ENCODE results near the gene TAAR2.
"Not testable (repeated sequence)": the region's sequence is repeated elsewhere in the genome, so short reads cannot be mapped to it uniquely, and the experiment has no call there.

Gene TAAR2

GRCh38 chr6:132648828-132649227 is 24.8 kb upstream of the TAAR2 start:
- Histone ChIP-seq H3K4me1 (ENCODE audit: control insufficient read depth, insufficient read depth, low read length) (peaks cover 2% of the 10 kb centered on the region), H3K27me3 (ENCODE audit: control insufficient read depth, insufficient read depth, low read length) (no peaks in the 10 kb centered on the region), H3K36me3 (ENCODE audit: control insufficient read depth, insufficient read depth, low read length) (no peaks in the 10 kb centered on the region), H3K9ac (ENCODE audit: low read depth, low read length) (no peak overlapping the region), H3K9me3 (ENCODE audit: control insufficient read depth, insufficient read depth, low read length) (no peaks in the 10 kb centered on the region), H3K4me3 (ENCODE audit: low read depth, low read length) (no peak overlapping the region)

GRCh38 chr6:132648356-132648755 is 24.3 kb upstream of the TAAR2 start:
- H3K36me3 ChIP-seq (ENCODE audit: control insufficient read depth, insufficient read depth, low read length), result no peaks in the 10 kb centered on the region
- H3K9me3 ChIP-seq (ENCODE audit: control insufficient read depth, insufficient read depth, low read length), result no peaks in the 10 kb centered on the region
- H3K9ac ChIP-seq (ENCODE audit: low read depth, low read length), result no peak overlapping the region
- H3K4me1 ChIP-seq (ENCODE audit: control insufficient read depth, insufficient read depth, low read length), result peaks cover 2% of the 10 kb centered on the region
- H3K27me3 ChIP-seq (ENCODE audit: control insufficient read depth, insufficient read depth, low read length), result no peaks in the 10 kb centered on the region
- H3K4me3 ChIP-seq (ENCODE audit: low read depth, low read length), result no peak overlapping the region

GRCh38 chr6:132643547-132643946 is 19.5 kb upstream of the TAAR2 start:
- Histone ChIP-seq H3K9ac (ENCODE audit: low read depth, low read length) (no peak overlapping the region), H3K4me3 (ENCODE audit: low read depth, low read length) (no peak overlapping the region), H3K27me3 (ENCODE audit: control insufficient read depth, insufficient read depth, low read length) (no peaks in the 10 kb centered on the region), H3K36me3 (ENCODE audit: control insufficient read depth, insufficient read depth, low read length) (no peaks in the 10 kb centered on the region), H3K4me1 (ENCODE audit: control insufficient read depth, insufficient read depth, low read length) (no peaks in the 10 kb centered on the region), H3K9me3 (ENCODE audit: control insufficient read depth, insufficient read depth, low read length) (no peaks in the 10 kb centered on the region)

GRCh38 chr6:132637135-132637534 is 13.1 kb upstream of the TAAR2 start:
- H3K9me3 ChIP-seq (ENCODE audit: control insufficient read depth, insufficient read depth, low read length); H3K4me1 ChIP-seq (ENCODE audit: control insufficient read depth, insufficient read depth, low read length); H3K9ac ChIP-seq (ENCODE audit: low read depth, low read length); H3K27me3 ChIP-seq (ENCODE audit: control insufficient read depth, insufficient read depth, low read length); H3K36me3 ChIP-seq (ENCODE audit: control insufficient read depth, insufficient read depth, low read length); H3K4me3 ChIP-seq (ENCODE audit: low read depth, low read length): not testable (repeated sequence)

- not testable (repeated sequence) for H3K36me3 ChIP-seq (ENCODE audit: control insufficient read depth, insufficient read depth, low read length); H3K27me3 ChIP-seq (ENCODE audit: control insufficient read depth, insufficient read depth, low read length); H3K9ac ChIP-seq (ENCODE audit: low read depth, low read length); H3K9me3 ChIP-seq (ENCODE audit: control insufficient read depth, insufficient read depth, low read length); H3K4me1 ChIP-seq (ENCODE audit: control insufficient read depth, insufficient read depth, low read length); H3K4me3 ChIP-seq (ENCODE audit: low read depth, low read length)
These were observed 11.8 kb upstream of the TAAR2 start for GRCh38 chr6:132635906-132636305.

- not testable (repeated sequence) for H3K4me3 ChIP-seq (ENCODE audit: low read depth, low read length); H3K9ac ChIP-seq (ENCODE audit: low read depth, low read length); H3K9me3 ChIP-seq (ENCODE audit: control insufficient read depth, insufficient read depth, low read length); H3K36me3 ChIP-seq (ENCODE audit: control insufficient read depth, insufficient read depth, low read length); H3K27me3 ChIP-seq (ENCODE audit: control insufficient read depth, insufficient read depth, low read length); H3K4me1 ChIP-seq (ENCODE audit: control insufficient read depth, insufficient read depth, low read length)
These were observed 11.2 kb upstream of the TAAR2 start for GRCh38 chr6:132635288-132635687.

- no peak overlapping the region for H3K4me3 ChIP-seq (ENCODE audit: low read depth, low read length)
- no peaks in the 10 kb centered on the region for H3K27me3 ChIP-seq (ENCODE audit: control insufficient read depth, insufficient read depth, low read length)
- H3K9ac ChIP-seq (ENCODE audit: low read depth, low read length), result no peak overlapping the region
- H3K36me3 ChIP-seq (ENCODE audit: control insufficient read depth, insufficient read depth, low read length), result no peaks in the 10 kb centered on the region
- no peaks in the 10 kb centered on the region for H3K9me3 ChIP-seq (ENCODE audit: control insufficient read depth, insufficient read depth, low read length)
- H3K4me1 ChIP-seq (ENCODE audit: control insufficient read depth, insufficient read depth, low read length), result no peaks in the 10 kb centered on the region
These were observed 10.7 kb upstream of the TAAR2 start for GRCh38 chr6:132634796-132635195.

- H3K27me3 ChIP-seq (ENCODE audit: control insufficient read depth, insufficient read depth, low read length), result no peaks in the 10 kb centered on the region
- H3K9ac ChIP-seq (ENCODE audit: low read depth, low read length), result no peak overlapping the region
- no peaks in the 10 kb centered on the region for H3K9me3 ChIP-seq (ENCODE audit: control insufficient read depth, insufficient read depth, low read length)
These were observed 9.3 kb upstream of the TAAR2 start for GRCh38 chr6:132633362-132633761.

GRCh38 chr6:132623106-132623845 is 799 bp downstream of the TAAR2 start:
- H3K4me1 ChIP-seq (ENCODE audit: control insufficient read depth, insufficient read depth, low read length), result no peaks in the 10 kb centered on the region
- no peak overlapping the region for H3K9ac ChIP-seq (ENCODE audit: low read depth, low read length)
- H3K27me3 ChIP-seq (ENCODE audit: control insufficient read depth, insufficient read depth, low read length), result no peaks in the 10 kb centered on the region
- no peak overlapping the region for H3K4me3 ChIP-seq (ENCODE audit: low read depth, low read length)
- H3K9me3 ChIP-seq (ENCODE audit: control insufficient read depth, insufficient read depth, low read length), result no peaks in the 10 kb centered on the region
- no peaks in the 10 kb centered on the region for H3K36me3 ChIP-seq (ENCODE audit: control insufficient read depth, insufficient read depth, low read length)

More at GRCh38 chr6:132633362-132633761, 9.3 kb upstream of the TAAR2 start:
- no peaks in the 10 kb centered on the region for H3K36me3 ChIP-seq (ENCODE audit: control insufficient read depth, insufficient read depth, low read length)
- no peaks in the 10 kb centered on the region for H3K4me1 ChIP-seq (ENCODE audit: control insufficient read depth, insufficient read depth, low read length)
- H3K4me3 ChIP-seq (ENCODE audit: low read depth, low read length), result no peak overlapping the region

- Histone ChIP-seq H3K4me1 (ENCODE audit: control insufficient read depth, insufficient read depth, low read length) (no peaks in the 10 kb centered on the region), H3K9me3 (ENCODE audit: control insufficient read depth, insufficient read depth, low read length) (no peaks in the 10 kb centered on the region), H3K27me3 (ENCODE audit: control insufficient read depth, insufficient read depth, low read length) (no peaks in the 10 kb centered on the region), H3K36me3 (ENCODE audit: control insufficient read depth, insufficient read depth, low read length) (no peaks in the 10 kb centered on the region), H3K9ac (ENCODE audit: low read depth, low read length) (no peak overlapping the region), H3K4me3 (ENCODE audit: low read depth, low read length) (no peak overlapping the region)
These were observed 7.4 kb downstream of the TAAR2 start for GRCh38 chr6:132616677-132617076.

GRCh38 chr6:132614554-132614953 is 9.5 kb downstream of the TAAR2 start:
- H3K4me1 ChIP-seq (ENCODE audit: control insufficient read depth, insufficient read depth, low read length), result no peaks in the 10 kb centered on the region
- H3K9me3 ChIP-seq (ENCODE audit: control insufficient read depth, insufficient read depth, low read length), result no peaks in the 10 kb centered on the region
- no peak overlapping the region for H3K9ac ChIP-seq (ENCODE audit: low read depth, low read length)
- no peaks in the 10 kb centered on the region for H3K27me3 ChIP-seq (ENCODE audit: control insufficient read depth, insufficient read depth, low read length)
- no peak overlapping the region for H3K4me3 ChIP-seq (ENCODE audit: low read depth, low read length)
- no peaks in the 10 kb centered on the region for H3K36me3 ChIP-seq (ENCODE audit: control insufficient read depth, insufficient read depth, low read length)

GRCh38 chr6:132612449-132613108 is 11.5 kb downstream of the TAAR2 start:
- Histone ChIP-seq H3K4me3 (ENCODE audit: low read depth, low read length) (no peak overlapping the region), H3K4me1 (ENCODE audit: control insufficient read depth, insufficient read depth, low read length) (no peaks in the 10 kb centered on the region), H3K27me3 (ENCODE audit: control insufficient read depth, insufficient read depth, low read length) (no peaks in the 10 kb centered on the region), H3K9ac (ENCODE audit: low read depth, low read length) (no peak overlapping the region), H3K9me3 (ENCODE audit: control insufficient read depth, insufficient read depth, low read length) (no peaks in the 10 kb centered on the region), H3K36me3 (ENCODE audit: control insufficient read depth, insufficient read depth, low read length) (no peaks in the 10 kb centered on the region)
